SK-N-MC (cell line): ENCODE data around the gene CDKAL1.
"Not testable (repeated sequence)": the region's sequence is repeated elsewhere in the genome, so short reads cannot be mapped to it uniquely, and the experiment has no call there.

Experiments used
- EZH2 ChIP-seq: fragments of 200-600 bp; sonication (generic); IDR thresholded peaks from one replicate; pipeline ENCODE4 v1.6.1; 2017; ENCODE audit warnings: antibody characterized with exemption
- FOXP2 ChIP-seq: optimal IDR thresholded peaks from 2 replicates; pipeline ENCODE3; 2011; ENCODE audit warnings: mild to moderate bottlenecking, moderate library complexity; ENCODE audit not compliant: insufficient read depth; ENCODE audit errors: extremely low read length, control extremely low read depth
- POLR2AphosphoS5 ChIP-seq: IDR thresholded peaks from 2 replicates; pipeline ENCODE4 v1.6.1; 2012; ENCODE audit warnings: mild to moderate bottlenecking, low read depth, low read length, borderline replicate concordance

GRCh38 chr6:21254460-21254859 is 720.2 kb downstream of the CDKAL1 start:
- not testable (repeated sequence) for TF ChIP-seq POLR2AphosphoS5, EZH2, FOXP2
